ENCODE data around the gene MORC3. TPM values are rescaled to one million over a fixed set of nuclear protein-coding genes. Genes with fewer than 3 reads are reported as not detected.
"Not testable (repeated sequence)": the region's sequence is repeated elsewhere in the genome, so short reads cannot be mapped to it uniquely, and the experiment has no call there.

The MORC3 gene
- polyA plus RNA-seq, 1 donor (not counting 4 experiments of a cell fraction or from before 2014, with no cell fraction given) = 38.1 TPM

DNA sequence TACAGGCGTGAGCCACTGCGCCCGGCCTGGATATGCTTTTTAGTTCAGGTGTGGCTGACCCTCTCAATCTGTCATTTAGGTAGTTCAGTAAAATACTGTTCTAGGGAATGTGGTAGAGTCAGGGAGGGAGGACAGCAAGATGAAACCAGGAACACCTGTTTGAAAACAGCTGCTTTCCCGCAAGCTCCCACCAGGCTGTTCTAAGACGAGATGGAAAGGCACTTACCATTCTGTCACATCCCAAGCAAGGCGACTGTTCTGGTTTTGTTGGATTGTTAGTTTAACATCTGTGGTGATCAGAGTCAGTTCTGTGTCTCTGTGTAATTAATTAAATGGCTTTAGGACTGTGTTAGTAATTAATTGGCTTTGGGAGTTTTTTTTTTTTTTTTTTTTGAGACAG, 68.1 kb downstream of the MORC3 start:
- Histone ChIP-seq H3K79me2 (ENCODE audit: control insufficient read depth, insufficient read depth, low read length) (peaks cover 2% of the 10 kb centered on the region), H3K27me3 (ENCODE audit: control insufficient read depth, extremely low read depth, insufficient read depth, low read length) (no peaks in the 10 kb centered on the region), H3K4me1 (ENCODE audit: control insufficient read depth, extremely low read depth, insufficient read depth, low read length) (peaks cover 9% of the 10 kb centered on the region), H3K27ac (ENCODE audit: control insufficient read depth, insufficient read depth, low read length) (no peak overlapping the region), H3K4me3 (ENCODE audit: control insufficient read depth in 2 of 3, extremely low read depth in 1 of 3, insufficient read depth in 2 of 3, low read depth in 1 of 3, low read length in 3 of 3) (no peak overlapping the region), H3K4me2 (ENCODE audit: control insufficient read depth, extremely low read depth, insufficient read depth, low read depth, low read length) (no peak overlapping the region), H3K9me3 (ENCODE audit: control insufficient read depth, low read depth, low read length) (no peaks in the 10 kb centered on the region), H4K20me1 (ENCODE audit: control insufficient read depth, extremely low read depth, insufficient read depth, low read length) (no peaks in the 10 kb centered on the region), H3K9me1 (ENCODE audit: control insufficient read depth, extremely low read depth, insufficient read depth, low read length) (no peaks in the 10 kb centered on the region), H2AFZ (ENCODE audit: control insufficient read depth, low read length) (no peak overlapping the region), H3K9ac (ENCODE audit: control insufficient read depth, extremely low read depth, insufficient read depth, low read length) (no peak overlapping the region), H3K36me3 (ENCODE audit: control insufficient read depth in 2 of 2, extremely low read depth in 1 of 2, insufficient read depth in 2 of 2, low read length in 2 of 2) (peaks cover 0 to 1% of the 10 kb centered on the region in 2 experiments)
- TF ChIP-seq, protein P1, sequence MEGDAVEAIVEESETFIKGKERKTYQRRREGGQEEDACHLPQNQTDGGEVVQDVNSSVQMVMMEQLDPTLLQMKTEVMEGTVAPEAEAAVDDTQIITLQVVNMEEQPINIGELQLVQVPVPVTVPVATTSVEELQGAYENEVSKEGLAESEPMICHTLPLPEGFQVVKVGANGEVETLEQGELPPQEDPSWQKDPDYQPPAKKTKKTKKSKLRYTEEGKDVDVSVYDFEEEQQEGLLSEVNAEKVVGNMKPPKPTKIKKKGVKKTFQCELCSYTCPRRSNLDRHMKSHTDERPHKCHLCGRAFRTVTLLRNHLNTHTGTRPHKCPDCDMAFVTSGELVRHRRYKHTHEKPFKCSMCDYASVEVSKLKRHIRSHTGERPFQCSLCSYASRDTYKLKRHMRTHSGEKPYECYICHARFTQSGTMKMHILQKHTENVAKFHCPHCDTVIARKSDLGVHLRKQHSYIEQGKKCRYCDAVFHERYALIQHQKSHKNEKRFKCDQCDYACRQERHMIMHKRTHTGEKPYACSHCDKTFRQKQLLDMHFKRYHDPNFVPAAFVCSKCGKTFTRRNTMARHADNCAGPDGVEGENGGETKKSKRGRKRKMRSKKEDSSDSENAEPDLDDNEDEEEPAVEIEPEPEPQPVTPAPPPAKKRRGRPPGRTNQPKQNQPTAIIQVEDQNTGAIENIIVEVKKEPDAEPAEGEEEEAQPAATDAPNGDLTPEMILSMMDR (optimal IDR thresholded peaks at IDR 0.05 in 1 of 3, IDR thresholded peaks at IDR 0.05 in 1 of 3, conservative IDR thresholded peaks at IDR 0.05 in 1 of 3; ENCODE audit: extremely low read depth in 1 of 3, insufficient read depth in 2 of 3, low read length in 3 of 3) = no peak
- no peak for TF ChIP-seq EZH2 (IDR thresholded peaks at IDR 0.05; ENCODE audit: low read length)
- dilution Hi-C loops (cut with MboI; ENCODE audit: extremely low pct_ligation_motif_present, low sequenced_read_pairs) = no loop called here
- DNase-seq (ENCODE audit: low read depth, low spot score) = no peak
- FAIRE-seq = no peak

DNA sequence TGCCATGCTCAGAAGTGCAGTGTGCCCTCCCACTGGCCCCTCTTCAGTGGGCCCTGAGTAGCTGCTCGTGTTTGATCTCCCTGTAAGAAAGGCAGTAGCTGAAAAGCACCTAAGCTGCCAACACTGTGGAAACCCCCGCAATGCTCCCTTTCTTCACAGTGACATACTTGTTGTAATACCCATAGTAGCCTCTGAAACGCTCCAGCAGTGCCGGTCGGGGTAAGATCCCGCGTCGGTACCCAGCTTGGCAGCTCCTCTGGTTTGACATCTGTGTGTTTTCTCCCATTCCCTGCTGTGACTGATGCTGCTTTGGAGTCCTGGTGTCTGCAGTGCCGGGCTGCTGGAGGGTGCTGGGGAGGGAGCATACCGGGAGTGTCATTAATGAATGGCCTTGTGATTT, 68.8 kb downstream of the MORC3 start:
- H3K9ac ChIP-seq (ENCODE audit: control insufficient read depth, extremely low read depth, insufficient read depth, low read length) = no peak overlapping the region
- H2AFZ ChIP-seq (ENCODE audit: control insufficient read depth, low read length) = no peak overlapping the region
- peaks cover 2% of the 10 kb centered on the region for H3K79me2 ChIP-seq (ENCODE audit: control insufficient read depth, insufficient read depth, low read length)
- H3K4me1 ChIP-seq (ENCODE audit: control insufficient read depth, extremely low read depth, insufficient read depth, low read length) = peaks cover 9% of the 10 kb centered on the region
- no peaks in the 10 kb centered on the region for H3K27me3 ChIP-seq (ENCODE audit: control insufficient read depth, extremely low read depth, insufficient read depth, low read length)
- no peaks in the 10 kb centered on the region for H3K9me1 ChIP-seq (ENCODE audit: control insufficient read depth, extremely low read depth, insufficient read depth, low read length)
- no peak overlapping the region for H3K4me3 ChIP-seq (ENCODE audit: control insufficient read depth in 2 of 3, extremely low read depth in 1 of 3, insufficient read depth in 2 of 3, low read depth in 1 of 3, low read length in 3 of 3)
- TF ChIP-seq, protein P1 (optimal IDR thresholded peaks at IDR 0.05 in 1 of 3, IDR thresholded peaks at IDR 0.05 in 1 of 3, conservative IDR thresholded peaks at IDR 0.05 in 1 of 3; ENCODE audit: extremely low read depth in 1 of 3, insufficient read depth in 2 of 3, low read length in 3 of 3) = peak in 1 of 3 experiments; percentile 32
- TF ChIP-seq EZH2 (IDR thresholded peaks at IDR 0.05; ENCODE audit: low read length) = no peak
- dilution Hi-C loops (cut with MboI; ENCODE audit: extremely low pct_ligation_motif_present, low sequenced_read_pairs) = no loop called here
- no peak for FAIRE-seq
- H3K9me3 ChIP-seq (ENCODE audit: control insufficient read depth, low read depth, low read length) = no peaks in the 10 kb centered on the region
- no peak overlapping the region for H3K27ac ChIP-seq (ENCODE audit: control insufficient read depth, insufficient read depth, low read length)
- H3K4me2 ChIP-seq (ENCODE audit: control insufficient read depth, extremely low read depth, insufficient read depth, low read depth, low read length) = no peak overlapping the region
- no peak for DNase-seq (ENCODE audit: low read depth, low spot score)
- no peaks in the 10 kb centered on the region for H4K20me1 ChIP-seq (ENCODE audit: control insufficient read depth, extremely low read depth, insufficient read depth, low read length)
- H3K36me3 ChIP-seq (ENCODE audit: control insufficient read depth in 2 of 2, extremely low read depth in 1 of 2, insufficient read depth in 2 of 2, low read length in 2 of 2) = peaks cover 0 to 1% of the 10 kb centered on the region in 2 experiments

- H3K9me1 ChIP-seq (ENCODE audit: control insufficient read depth, extremely low read depth, insufficient read depth, low read length); H3K79me2 ChIP-seq (ENCODE audit: control insufficient read depth, insufficient read depth, low read length); dilution Hi-C loops (cut with MboI; ENCODE audit: extremely low pct_ligation_motif_present, low sequenced_read_pairs); H3K4me3 ChIP-seq (ENCODE audit: control insufficient read depth in 2 of 3, extremely low read depth in 1 of 3, insufficient read depth in 2 of 3, low read depth in 1 of 3, low read length in 3 of 3); H4K20me1 ChIP-seq (ENCODE audit: control insufficient read depth, extremely low read depth, insufficient read depth, low read length); H3K27me3 ChIP-seq (ENCODE audit: control insufficient read depth, extremely low read depth, insufficient read depth, low read length); H2AFZ ChIP-seq (ENCODE audit: control insufficient read depth, low read length); H3K27ac ChIP-seq (ENCODE audit: control insufficient read depth, insufficient read depth, low read length); H3K4me2 ChIP-seq (ENCODE audit: control insufficient read depth, extremely low read depth, insufficient read depth, low read depth, low read length); H3K9ac ChIP-seq (ENCODE audit: control insufficient read depth, extremely low read depth, insufficient read depth, low read length); DNase-seq (ENCODE audit: low read depth, low spot score); H3K9me3 ChIP-seq (ENCODE audit: control insufficient read depth, low read depth, low read length); H3K36me3 ChIP-seq (ENCODE audit: control insufficient read depth in 2 of 2, extremely low read depth in 1 of 2, insufficient read depth in 2 of 2, low read length in 2 of 2); FAIRE-seq; H3K4me1 ChIP-seq (ENCODE audit: control insufficient read depth, extremely low read depth, insufficient read depth, low read length): not testable (repeated sequence)
Observed at GRCh38 chr21:36391649-36392048, 71.7 kb downstream of the MORC3 start.

All from keratinocyte (primary cell).